EH (cell line): ENCODE measurements around the gene PYGM.
A peak's percentile ranks its signal among the peaks of the same experiment; 100 is the strongest.

Experiments used
- DNase-seq: peaks from one replicate; pipeline ENCODE4 v3.0.0-alpha.2; 2015; ENCODE audit warnings: low read depth

The PYGM gene

DNA sequence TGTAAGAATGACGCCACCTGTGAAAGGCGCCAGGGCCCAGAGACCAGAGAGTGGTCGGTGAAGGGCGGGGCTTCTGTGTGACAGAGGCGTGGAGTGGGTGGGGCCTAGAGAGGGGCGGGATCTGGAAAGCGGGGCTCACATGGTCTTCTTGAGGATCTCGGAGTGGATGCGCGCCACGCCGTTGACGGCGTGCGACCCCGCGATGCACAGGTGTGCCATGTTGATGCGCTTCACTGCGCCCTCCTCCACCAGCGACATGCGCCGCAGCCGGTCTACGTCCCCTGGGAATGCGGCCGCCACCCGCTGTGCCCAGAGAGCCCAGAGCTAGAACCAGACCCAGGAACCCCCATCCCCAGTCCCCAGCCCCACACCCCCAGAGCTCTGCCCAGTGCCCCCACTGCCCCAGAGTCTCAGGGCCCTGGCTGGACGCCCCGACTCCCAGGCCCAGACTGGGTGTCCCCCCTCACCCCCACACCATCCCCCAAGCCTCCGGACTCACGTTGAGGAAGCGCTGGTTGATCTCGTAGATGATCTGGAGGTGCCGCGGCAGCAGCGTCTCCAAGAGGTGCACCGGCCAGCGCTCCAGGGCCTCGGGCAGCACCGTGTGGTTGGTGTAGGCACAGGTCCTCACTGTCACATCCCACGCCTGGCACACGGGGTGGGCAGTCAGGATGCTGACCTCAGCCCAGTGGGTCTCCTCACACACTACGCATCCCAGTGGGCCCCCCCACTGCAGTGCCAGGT is 6.2 kb downstream of the PYGM start:
- no peak for DNase-seq

DNA sequence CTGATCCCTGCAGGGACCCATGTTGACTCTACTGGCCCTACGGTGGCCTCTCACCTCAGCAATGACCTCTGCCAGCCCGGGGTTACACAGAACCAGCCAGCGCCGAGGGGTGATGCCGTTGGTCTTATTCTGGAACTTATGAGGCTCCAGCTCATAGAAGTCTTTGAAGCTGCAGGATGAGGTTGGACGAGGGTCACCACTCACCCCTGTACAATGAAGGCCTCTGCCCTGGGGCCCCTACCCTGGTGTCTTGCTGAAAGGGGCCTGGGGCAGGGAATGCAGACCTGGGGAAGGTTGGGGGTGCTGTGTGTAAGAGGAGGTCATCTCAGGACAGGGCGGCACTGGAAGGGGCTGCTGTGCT is 6.8 kb downstream of the PYGM start:
- DNase-seq, result no peak

DNA sequence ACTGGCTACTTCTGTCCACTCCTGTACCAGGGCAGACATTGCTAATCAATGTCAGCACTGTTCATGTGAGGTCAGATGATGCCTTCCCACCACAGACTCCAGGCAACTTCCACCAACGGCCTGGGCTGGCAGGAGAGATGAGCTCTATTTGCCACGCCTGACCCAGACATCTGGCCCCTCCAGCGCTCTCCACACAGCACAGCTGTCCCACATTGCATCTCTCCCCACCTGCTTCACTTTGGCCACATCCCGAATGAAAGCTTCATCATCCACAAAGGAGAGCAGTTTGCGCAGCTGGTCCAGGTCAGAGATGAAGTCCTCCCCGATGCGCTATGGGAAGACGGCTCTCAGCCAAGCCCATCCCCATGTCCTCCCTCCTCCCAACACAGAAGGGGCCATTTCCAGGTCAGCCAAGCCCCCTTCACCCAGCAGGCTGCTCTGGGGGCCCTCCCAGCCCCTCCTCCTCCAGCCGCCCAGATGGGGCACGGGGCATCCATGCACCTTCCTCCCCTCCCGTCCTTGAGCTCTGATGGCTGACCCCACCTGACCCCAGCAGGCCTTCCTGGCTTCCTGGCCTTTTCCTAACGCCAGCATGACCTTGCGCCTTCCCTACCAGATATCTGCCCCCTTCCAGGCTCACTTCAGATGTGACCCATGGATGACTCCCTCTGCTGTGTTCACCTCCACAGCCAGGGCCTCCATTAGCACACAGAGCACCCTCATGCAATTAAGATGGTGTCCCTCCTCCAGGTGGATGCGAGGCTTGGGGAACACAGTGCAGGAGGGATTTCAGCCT is 7.4 kb downstream of the PYGM start:
- DNase-seq, result no peak

DNA sequence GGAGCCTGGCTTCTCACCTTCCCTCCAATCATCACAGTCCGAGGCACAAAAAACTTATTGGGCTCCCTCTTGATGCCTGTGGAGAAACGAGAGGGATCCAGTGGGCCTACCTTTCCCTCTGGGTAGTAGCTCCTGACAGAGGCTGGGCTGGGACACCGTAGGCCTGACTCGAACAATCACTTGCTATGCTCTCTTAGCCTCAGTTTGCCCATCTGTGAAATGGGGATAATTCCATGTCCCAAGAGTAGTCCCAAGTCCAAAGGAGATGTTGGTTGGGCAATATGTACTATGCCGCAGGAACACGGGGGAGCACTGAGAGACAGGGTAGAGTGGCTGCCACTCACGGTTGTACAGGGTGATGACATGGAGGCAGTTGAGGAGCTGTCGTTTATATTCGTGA is 8.2 kb downstream of the PYGM start:
- no peak for DNase-seq

DNA sequence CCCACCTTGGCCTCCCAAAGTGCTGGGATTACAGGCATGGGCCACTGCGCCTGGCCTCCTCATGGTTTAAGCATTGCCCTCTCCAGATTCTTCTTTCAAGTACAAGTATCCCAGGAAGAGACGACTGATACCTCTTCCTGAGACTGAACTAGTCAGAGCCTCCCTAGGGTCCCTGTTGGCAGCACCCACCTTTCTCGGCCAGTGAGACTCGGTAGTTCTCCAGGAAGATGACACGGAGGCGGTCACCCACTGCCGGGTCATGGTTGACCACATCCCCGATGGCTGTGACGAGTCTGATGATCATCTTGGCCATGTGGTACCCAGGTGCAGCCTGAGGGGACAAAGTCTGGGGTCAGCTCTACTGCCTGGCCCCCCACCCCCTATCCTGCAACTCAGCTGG is 8.6 kb downstream of the PYGM start:
- no peak for DNase-seq

DNA sequence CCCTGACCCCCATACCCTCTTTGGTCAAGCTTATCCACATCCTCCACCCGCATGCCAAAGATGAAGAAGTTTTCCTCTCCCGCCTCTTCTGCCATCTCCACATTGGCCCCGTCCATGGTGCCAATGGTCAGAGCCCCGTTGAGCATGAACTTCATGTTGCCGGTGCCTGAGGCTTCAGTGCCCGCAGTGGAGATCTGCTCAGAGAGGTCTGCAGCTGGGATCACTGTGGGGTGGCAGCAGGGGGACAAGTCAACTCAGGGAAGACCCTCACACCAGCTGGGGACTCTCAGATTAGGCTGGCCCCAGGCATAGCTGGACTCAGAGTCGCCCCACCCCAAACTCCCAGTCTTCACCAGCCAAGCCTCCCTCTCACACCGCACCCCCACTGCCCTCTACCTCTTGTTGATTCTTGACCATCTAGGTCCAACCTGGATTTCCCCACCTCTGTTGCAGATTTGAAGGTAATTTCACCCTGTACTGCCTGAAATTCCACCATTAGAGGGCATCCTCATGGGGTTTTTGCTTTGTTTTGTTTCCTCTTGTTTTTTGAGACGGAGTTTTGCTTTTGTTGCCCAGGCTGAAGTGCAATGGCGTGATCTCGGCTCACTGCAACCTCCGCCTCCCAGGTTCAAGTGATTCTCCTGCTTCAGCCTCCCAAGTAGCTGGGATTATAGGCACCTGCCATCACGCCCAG is 9.3 kb downstream of the PYGM start:
- no peak for DNase-seq

DNA sequence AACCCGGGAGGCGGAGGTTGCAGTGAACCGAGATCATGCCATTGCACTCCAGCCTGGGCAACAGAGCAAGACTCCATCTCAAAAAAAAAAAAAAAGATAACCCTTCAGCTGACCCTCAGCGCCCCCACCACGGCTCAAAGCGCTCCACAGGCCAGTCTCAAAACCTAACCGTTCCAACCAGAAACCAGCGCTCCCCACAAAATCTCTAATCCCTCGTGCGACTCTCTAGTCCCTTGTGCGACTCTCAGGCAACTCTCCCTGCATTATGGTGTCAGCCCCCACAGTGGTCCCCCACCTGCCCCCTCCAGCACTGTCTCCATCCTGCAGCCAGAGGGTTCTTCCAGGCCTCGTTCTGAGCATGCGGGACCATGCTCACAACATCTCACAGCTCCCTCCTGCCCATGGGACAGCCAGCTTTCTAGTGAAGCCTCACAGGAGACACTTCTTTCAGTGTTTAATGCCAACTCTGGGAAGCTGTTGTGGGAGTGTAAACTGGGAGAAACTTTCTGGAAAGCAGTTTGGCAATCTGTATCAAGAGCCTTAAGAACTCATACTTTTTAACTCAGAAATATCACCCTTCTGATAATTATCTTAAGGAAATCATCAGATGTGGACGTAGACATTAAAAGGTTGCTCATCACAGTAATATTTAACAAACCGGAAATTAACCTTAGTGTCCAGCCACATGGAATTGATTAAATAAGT is 11.7 kb downstream of the PYGM start:
- DNase-seq, result peak; percentile 92

DNA sequence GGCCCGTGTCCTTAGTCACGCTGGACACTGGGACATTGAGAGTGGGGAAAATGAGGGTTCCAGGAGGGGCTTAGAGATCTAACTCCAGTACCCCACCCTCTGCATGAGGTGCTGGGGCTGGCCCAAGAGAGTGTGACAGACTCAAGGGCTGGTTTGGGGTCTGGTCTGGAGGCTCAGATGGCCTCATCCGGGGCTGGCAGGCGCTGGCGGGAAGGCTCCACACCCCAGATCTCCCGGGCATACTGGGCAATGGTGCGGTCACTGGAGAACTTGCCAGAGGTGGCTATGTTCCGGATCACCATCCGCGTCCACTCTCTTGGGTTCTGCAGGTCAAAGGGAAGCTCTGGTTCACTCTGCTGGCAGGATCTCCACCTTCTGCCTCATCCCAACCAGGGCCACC is 13.3 kb downstream of the PYGM start:
- DNase-seq, result no peak

DNA sequence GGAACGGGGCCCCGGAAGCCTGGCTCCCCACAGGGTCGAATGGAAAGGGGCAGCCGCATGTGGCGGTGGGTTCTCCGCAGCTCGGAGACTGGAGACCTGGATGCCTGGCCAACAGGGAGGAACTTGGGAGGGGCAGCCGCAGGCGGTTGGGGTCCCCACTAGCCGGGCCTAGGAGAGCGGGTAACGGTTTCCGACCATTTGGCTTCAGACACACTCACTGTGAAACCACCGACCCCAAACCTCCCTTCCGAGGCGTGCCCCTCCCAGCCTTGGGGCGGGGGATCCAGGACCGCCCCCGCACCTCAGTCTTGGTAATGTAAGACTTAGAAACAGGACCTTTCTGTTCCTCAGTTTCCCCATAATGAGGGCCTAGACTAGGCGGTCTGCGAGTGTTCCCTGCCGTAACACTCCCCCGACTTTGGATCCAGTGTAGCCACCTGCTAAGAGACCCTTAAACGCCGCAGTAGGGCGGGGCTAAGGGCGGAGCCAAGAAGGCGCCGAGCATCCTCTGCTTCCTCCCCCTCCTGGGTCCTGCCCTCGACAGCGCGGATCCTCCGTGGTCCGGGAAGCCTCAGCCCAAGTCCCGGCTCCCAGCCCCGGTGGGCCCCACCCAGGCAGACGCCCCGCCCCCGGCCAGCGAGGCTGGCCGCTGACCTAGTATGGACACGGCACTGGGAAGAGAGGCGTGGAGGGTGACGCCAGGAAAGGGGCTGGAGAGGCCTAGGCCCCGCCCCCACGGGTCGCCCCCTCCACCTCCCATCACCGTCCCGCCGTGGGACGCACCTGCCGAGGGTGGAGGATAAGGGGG is 14.0 kb downstream of the PYGM start:
- DNase-seq, result peak; percentile 66

DNA sequence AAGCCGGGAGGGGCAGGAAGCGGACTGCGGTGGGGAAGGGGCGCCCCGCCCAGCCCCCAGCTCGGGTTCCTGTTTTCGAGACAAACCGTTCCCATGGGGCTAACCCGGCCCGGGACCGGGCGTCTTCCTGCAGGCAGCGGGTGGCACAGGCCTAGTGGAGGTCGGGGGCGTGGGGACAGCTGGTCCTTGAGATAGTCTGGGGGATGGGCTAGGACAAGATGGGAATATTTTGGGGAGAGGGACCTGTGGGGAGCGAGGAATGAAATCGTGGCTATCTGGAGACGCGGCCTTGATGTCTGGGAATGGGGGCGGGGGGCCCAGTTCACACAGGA is 14.6 kb downstream of the PYGM start:
- DNase-seq, result no peak

DNA sequence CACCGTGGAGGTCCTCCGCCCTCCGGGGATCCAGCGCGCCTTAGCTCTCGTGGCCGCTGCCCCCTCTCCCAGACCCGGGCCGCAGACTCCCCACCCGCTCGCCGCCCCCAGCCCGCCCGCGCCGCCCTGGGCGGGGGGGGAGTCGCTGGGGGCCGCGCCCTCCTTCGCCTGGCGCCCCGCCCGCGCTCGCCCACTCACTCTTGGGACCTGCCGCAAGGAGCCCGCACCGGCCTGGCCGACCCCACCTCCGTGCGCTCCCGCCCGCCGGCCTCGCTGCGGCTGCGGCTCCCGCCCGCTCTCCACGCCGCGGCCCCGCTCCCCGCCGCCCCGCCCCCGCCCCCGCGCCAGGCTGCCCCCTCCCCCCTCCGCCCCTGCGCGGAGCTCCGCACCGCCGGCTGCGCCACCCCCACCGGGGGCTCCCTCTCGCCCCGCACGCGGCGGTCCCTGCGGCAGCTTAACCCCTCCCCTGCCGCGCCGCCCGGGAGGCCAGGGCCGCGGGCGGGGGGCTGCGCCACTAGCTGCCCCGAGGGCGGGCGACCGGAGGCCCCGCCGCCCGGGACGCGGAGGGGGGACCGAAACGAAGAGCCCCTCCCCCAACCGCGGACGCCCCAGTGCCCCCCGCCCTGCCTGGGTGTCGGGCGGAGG is 15.1 kb downstream of the PYGM start:
- no peak for DNase-seq

DNA sequence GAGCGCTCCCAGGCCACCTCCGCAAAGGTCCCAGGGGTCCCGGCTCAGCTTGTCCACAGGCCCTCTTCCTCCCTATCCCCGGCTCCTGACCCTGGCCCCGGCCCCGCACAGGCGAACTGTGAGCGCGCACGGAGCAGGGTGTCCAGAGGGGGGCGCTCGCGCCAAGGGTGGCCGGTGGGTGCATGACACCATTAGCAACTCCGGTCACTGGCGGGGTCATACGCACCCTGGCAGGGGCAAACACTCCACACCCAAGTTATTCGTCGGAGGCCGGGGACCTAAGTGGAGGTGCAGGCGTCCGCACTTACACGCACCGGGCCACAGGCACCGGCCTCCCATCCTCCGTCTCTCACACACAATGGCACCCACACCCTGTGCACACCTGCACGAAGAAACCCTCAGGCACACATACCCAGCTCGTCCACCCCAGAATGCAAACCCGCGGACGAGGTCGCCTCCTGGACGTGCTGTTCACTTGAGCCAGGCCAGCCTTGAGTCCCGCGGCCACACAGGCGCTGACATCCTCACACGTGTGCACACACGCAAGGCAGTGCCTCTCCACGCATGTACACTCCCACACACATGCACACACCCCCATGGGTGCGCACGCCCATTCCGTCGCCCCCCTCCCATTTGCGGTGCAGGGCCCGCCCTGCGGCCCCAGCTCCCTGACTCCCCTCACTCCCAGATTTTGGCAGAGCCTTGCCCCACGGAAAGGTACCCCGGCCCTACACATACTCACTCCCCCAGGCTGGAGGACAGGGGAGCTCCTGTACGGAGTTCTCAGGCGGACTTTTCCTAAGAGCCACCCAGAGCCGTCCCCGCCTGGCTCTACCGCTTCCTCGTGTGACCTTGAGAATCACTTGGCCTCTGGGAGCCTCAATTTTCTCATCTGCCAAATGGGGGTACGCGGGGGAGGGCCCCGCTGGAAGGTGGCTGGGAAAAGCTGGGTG is 15.9 kb downstream of the PYGM start, which contains the start of gene RASGRP2:
Gene RASGRP2, minus strand, starts transcription at position 552 of the 953 bp plus-strand sequence. CDS start 1,276 bp downstream, outside the sequence.
- peak; percentile 40 for DNase-seq

DNA sequence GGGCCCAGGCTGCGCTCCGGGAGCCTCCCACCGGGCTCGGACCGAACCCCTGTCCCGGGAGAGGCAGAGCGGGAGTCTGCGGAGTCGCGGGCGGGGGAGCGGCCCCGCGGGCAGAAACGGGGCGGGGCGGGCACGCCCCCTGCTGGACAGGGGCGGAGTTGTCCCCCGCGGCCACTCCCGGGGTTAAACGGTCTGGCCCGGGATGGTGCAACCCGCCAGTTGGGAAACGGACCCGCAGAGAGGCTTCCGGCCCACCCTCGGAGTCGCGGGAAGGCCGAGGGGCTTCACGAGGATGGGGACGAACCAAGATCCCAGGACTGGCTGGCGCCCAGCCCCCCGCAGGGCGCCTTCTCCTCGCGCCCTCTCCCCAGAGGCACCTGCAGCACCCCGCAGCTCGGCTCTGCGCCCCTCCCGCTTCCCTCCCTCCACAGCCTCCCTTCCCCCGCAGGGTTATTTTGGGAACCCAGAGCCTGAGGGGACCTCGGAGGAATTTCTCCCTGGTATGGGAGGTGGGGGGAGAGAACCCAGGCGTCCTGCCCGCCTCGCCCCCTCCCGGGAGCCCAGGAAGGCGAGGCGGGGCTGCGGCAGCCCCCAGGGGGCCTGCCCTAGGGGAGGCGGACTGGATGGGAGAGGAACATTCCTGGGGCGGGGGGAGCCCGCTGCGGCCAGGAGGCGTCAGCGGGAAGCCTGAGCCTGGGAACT is 16.7 kb downstream of the PYGM start:
- DNase-seq, result peak; percentile 52

DNA sequence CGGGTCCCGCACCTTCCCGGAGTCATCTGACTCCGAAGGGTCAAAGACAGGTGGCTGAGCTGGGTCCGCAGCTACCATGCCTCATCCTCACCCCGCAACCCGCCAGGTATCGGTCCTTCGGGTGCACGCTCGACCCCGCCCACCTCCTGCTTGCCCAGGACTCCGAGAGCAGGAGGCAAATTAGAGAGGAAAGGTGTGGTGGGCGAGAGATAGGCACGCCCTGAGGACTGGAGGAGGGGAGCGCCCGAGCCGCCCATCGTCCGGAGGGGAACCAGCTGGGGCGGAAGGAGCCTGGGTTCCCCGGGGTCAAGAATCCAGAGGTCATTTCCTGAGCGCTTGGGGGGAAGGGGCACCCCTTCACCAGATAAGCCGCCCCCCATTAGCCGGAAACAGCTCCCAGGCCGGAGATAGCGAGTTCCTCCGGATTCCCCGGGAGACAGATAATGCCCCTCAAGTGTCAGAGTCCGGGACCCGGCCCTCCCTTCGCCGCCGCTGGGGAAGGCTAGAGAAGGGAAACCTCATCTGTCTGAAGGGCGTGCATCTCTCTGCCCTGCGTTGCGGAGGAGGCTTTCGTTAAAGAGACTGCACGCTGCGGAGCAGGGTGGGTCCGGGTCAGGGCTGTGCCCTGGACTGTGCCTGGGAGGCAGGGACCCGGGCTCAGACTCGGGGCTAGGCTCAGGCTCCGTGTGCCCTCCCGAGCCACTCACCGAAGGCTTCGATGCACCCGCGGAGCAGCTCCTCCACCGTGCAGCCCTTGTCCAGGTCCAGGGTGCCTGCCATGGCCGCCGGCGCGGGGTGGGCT is 17.5 kb downstream of the PYGM start:
- DNase-seq, result no peak

DNA sequence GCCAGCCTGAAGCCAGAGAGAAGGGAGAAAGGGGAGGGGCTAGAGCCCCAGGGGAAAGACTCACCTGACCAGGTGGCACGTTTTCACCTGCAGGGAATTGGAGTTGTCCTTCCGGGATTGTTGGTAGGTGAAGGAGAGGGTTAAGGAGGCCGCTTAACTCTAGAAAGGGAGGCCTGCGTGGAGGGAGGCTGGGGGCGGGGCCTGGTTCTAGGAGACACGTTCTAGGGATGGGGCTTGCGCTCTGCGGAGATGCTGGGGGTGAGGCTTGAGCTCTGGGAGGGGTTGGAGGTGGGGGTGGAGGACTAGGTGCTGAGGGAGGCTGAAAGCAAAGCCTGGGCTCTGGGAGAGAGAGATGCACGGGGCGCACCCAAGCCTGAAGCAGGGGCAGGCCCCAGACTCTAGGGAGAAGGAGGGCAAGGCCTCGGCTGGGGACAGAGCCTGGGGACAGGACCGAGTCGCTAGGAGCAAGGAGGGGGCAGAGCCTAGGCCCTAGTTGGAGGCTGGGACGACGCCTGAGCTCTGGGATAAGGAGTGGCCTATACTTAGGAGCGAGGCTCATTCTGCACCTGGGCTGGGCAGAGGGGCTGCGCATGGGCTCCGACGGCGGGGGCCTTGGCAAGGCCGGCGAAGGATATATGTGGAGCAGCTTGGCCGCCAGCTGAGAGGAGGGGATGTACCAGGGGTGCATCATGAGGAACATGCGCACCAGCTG is 18.2 kb downstream of the PYGM start:
- no peak for DNase-seq

DNA sequence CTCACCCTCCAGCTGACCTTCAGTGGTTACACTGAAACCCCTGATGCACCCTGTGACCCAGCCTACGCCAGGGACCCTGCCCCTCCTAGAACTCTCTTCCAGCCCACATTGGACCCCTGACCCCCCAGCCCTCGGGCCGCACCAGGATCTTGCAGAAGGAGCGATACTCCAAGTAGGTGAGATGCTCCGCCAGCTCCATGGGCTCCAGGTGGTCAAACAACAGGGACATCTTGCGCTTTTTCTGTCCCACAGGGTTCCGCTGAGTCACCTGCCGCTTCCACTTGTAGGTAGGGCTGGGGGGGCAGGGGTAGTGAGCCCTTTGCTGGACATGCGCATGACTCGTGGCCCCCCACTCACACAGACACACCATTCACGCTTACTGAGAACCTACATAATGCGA is 19.9 kb downstream of the PYGM start:
- no peak for DNase-seq

DNA sequence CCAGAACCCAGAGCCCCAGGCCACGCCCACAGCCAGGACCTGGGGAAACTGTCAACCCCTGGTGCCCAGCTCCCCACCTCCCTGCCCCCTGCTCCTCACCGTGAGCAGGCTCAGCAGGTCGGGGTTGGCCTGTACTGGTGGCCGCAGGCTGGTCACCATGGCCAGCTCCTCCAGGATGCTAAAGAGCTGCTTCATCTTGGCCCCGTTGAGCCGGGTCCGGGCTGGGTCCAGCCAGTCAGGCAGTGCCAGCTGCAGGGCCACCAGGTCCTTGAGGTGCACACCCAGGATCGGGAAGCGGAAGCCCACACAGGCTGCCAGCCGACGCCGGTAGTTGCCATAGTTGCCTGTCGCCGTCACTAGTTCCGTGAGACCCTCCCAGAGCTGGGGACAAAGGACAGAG is 23.1 kb downstream of the PYGM start:
- no peak for DNase-seq
